Measurements from ENCODE around the gene NR6A1.

NR6A1 gene

DNA sequence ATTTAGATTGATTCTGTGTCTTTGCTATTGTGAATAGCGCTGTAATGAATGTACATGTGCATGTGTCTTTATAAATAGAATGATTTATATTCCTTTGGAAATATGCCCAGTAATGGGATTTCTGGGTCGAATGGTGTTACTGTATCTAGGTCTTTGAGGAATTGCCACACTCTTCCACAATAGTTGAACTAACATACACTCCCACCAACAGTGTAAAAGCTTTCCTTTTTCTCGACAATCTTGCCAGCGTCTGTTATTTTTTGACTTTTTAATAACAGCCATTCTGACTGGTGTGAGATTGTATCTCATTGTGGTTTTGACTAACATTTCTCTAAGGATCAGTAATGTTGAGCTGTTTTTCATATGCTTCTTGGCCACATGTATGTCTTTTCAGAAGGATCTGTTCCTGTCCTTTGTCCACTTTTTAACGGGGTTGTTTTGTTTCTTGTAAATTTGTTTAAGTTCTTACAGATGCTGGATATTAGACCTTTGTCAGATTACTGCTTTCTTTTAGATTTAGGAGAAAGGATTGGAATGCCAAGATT, 139.0 kb downstream of the NR6A1 start:
- TF ChIP-seq ZNF19 (tag by site-specific recombination; IDR thresholded peaks at IDR 0.05; ENCODE audit: low read depth) (no peak), ZNF146 (tag by site-specific recombination; IDR thresholded peaks at IDR 0.05) (no peak), ZNF571 (tag by site-specific recombination; IDR thresholded peaks at IDR 0.05) (no peak), ZNF621 (tag by site-specific recombination; IDR thresholded peaks at IDR 0.05) (no peak), KLF16 (tag by site-specific recombination; IDR thresholded peaks at IDR 0.05) (no peak), ZNF184 (tag by site-specific recombination; IDR thresholded peaks at IDR 0.05) (no peak), ZNF10 (tag by site-specific recombination; IDR thresholded peaks at IDR 0.05) (no peak), ZNF510 (tag by site-specific recombination; IDR thresholded peaks at IDR 0.05; ENCODE audit: insufficient replicate concordance) (no peak), ZNF843 (tag by site-specific recombination; IDR thresholded peaks at IDR 0.05) (no peak), ZNF157 (tag by site-specific recombination; IDR thresholded peaks at IDR 0.05) (no peak), ZNF324 (tag by site-specific recombination; IDR thresholded peaks at IDR 0.05) (no peak), ZNF626 (tag by site-specific recombination; IDR thresholded peaks at IDR 0.05) (no peak), ZNF558 (tag by site-specific recombination; IDR thresholded peaks at IDR 0.05) (no peak), ZNF48 (tag by site-specific recombination; IDR thresholded peaks at IDR 0.05) (no peak), ZNF664 (tag by site-specific recombination; IDR thresholded peaks at IDR 0.05) (no peak), ZNF169 (tag by site-specific recombination; IDR thresholded peaks at IDR 0.05) (no peak), OSR2 (tag by site-specific recombination; IDR thresholded peaks at IDR 0.05) (no peak)
- TF ChIP-seq, protein P1, sequence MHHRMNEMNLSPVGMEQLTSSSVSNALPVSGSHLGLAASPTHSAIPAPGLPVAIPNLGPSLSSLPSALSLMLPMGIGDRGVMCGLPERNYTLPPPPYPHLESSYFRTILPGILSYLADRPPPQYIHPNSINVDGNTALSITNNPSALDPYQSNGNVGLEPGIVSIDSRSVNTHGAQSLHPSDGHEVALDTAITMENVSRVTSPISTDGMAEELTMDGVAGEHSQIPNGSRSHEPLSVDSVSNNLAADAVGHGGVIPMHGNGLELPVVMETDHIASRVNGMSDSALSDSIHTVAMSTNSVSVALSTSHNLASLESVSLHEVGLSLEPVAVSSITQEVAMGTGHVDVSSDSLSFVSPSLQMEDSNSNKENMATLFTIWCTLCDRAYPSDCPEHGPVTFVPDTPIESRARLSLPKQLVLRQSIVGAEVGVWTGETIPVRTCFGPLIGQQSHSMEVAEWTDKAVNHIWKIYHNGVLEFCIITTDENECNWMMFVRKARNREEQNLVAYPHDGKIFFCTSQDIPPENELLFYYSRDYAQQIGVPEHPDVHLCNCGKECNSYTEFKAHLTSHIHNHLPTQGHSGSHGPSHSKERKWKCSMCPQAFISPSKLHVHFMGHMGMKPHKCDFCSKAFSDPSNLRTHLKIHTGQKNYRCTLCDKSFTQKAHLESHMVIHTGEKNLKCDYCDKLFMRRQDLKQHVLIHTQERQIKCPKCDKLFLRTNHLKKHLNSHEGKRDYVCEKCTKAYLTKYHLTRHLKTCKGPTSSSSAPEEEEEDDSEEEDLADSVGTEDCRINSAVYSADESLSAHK (tag by site-specific recombination; IDR thresholded peaks at IDR 0.05): no peak
- Histone ChIP-seq H3K27ac (ENCODE audit: extremely low read depth, low read depth, low read length) (no peak overlapping the region), H3K36me3 (ENCODE audit: control insufficient read depth in 2 of 2, insufficient read depth in 1 of 2, low read length in 2 of 2) (no peaks in the 10 kb centered on the region), H3K4me3 (ENCODE audit: low read depth, low read length) (no peak overlapping the region), H3K9me3 (ENCODE audit: control insufficient read depth, insufficient read depth, low read depth, low read length) (no peaks in the 10 kb centered on the region), H3K4me1 (ENCODE audit: control insufficient read depth, insufficient read depth, low read length) (no peaks in the 10 kb centered on the region)
- POLR2A ChIA-PET: interaction anchor here (0.9 kb wide), 1 partner anchor 26 kb away, joined by 3 read pairs; no protein-coding TSS in a partner anchor
- CTCF ChIA-PET: interaction anchor here (0.5 to 2.9 kb wide), 7 partner anchors 9 to 191 kb away, joined by 3 to 10 read pairs (median 4); no protein-coding TSS in a partner anchor

DNA sequence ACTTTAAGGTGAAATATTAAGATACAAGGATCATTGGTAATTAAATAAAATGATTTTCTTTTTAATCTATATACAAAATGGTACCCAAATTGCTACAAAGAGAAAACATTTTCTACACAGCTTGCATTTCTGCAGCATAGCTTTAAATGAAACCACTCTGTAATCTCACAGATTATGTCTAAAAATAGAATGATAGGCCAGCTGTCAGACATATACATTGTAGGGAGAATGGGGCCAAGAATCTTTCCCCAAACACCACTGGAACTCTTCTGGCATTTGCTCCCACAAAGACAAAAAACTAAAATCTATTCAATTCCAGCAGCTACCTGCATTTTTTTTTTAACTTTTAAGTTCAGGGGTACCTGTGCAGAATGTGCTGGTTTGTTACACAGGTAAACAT, 139.8 kb downstream of the NR6A1 start:
- no peaks in the 10 kb centered on the region for H3K36me3 ChIP-seq (ENCODE audit: control insufficient read depth in 2 of 2, insufficient read depth in 1 of 2, low read length in 2 of 2)
- POLR2A ChIA-PET: interaction anchor here (0.9 kb wide), 1 partner anchor 27 kb away, joined by 3 read pairs; no protein-coding TSS in a partner anchor

More for the DNA sequence above, 139.8 kb downstream of the NR6A1 start:
- Histone ChIP-seq H3K9me3 (ENCODE audit: control insufficient read depth, insufficient read depth, low read depth, low read length) (no peaks in the 10 kb centered on the region), H3K4me3 (ENCODE audit: low read depth, low read length) (no peak overlapping the region), H3K4me1 (ENCODE audit: control insufficient read depth, insufficient read depth, low read length) (no peaks in the 10 kb centered on the region), H3K27ac (ENCODE audit: extremely low read depth, low read depth, low read length) (no peak overlapping the region)
- TF ChIP-seq ZNF664 (tag by site-specific recombination; IDR thresholded peaks at IDR 0.05) (no peak), ZNF211 (tag by site-specific recombination; IDR thresholded peaks at IDR 0.05; ENCODE audit: low read depth) (no peak), ZNF362 (tag by site-specific recombination; IDR thresholded peaks at IDR 0.05) (no peak), SALL2 (tag by site-specific recombination; IDR thresholded peaks at IDR 0.05; ENCODE audit: borderline replicate concordance) (no peak), ZNF624 (tag by site-specific recombination; IDR thresholded peaks at IDR 0.05) (no peak), HOXC10 (CRISPR knock-in tag; IDR thresholded peaks at IDR 0.05) (no peak)
- TF ChIP-seq, protein P2, sequence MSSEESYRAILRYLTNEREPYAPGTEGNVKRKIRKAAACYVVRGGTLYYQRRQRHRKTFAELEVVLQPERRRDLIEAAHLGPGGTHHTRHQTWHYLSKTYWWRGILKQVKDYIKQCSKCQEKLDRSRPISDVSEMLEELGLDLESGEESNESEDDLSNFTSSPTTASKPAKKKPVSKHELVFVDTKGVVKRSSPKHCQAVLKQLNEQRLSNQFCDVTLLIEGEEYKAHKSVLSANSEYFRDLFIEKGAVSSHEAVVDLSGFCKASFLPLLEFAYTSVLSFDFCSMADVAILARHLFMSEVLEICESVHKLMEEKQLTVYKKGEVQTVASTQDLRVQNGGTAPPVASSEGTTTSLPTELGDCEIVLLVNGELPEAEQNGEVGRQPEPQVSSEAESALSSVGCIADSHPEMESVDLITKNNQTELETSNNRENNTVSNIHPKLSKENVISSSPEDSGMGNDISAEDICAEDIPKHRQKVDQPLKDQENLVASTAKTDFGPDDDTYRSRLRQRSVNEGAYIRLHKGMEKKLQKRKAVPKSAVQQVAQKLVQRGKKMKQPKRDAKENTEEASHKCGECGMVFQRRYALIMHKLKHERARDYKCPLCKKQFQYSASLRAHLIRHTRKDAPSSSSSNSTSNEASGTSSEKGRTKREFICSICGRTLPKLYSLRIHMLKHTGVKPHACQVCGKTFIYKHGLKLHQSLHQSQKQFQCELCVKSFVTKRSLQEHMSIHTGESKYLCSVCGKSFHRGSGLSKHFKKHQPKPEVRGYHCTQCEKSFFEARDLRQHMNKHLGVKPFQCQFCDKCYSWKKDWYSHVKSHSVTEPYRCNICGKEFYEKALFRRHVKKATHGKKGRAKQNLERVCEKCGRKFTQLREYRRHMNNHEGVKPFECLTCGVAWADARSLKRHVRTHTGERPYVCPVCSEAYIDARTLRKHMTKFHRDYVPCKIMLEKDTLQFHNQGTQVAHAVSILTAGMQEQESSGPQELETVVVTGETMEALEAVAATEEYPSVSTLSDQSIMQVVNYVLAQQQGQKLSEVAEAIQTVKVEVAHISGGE (tag by site-specific recombination; conservative IDR thresholded peaks at IDR 0.05; ENCODE audit: low read depth): no peak
- CTCF ChIA-PET: interaction anchor here (0.6 to 2.9 kb wide), 6 partner anchors 13 to 81 kb away, joined by 3 to 10 read pairs (median 4); no protein-coding TSS in a partner anchor

All from HEK293 (cell line).